GM12878 (cell line): ENCODE data around the gene SNAI3. TPM values are rescaled to one million over a fixed set of nuclear protein-coding genes. Genes with fewer than 3 reads are reported as not detected.
A peak's percentile ranks its signal among the peaks of the same experiment; 100 is the strongest.

Source experiments
- ASH2L ChIP-seq: fragments of 300-600, 200-600 bp; sonication (generic); IDR thresholded peaks from 2 replicates; pipeline ENCODE4 v1.6.1; 2017; ENCODE audit warnings: low read depth, mild to moderate bottlenecking, borderline replicate concordance
- ATF7 ChIP-seq: fragments of 450-650 bp; IDR thresholded peaks from 2 replicates; pipeline ENCODE4 v1.6.1; 2016; ENCODE audit warnings: low read depth, mild to moderate bottlenecking
- BRCA1 ChIP-seq: IDR thresholded peaks from 2 replicates; pipeline ENCODE4 v1.6.1; 2011; ENCODE audit warnings: low read depth, low read length, improper control_type of control experiment
- CREB1 ChIP-seq: IDR thresholded peaks from 2 replicates; pipeline ENCODE4 v1.6.1; 2012; ENCODE audit warnings: low read depth, mild to moderate bottlenecking, inconsistent platforms
- HDAC2 ChIP-seq: fragments of 200-600 bp; sonication (generic); IDR thresholded peaks from 2 replicates; pipeline ENCODE4 v1.6.1; 2017
- MLLT1 ChIP-seq: fragments of 450-650 bp; IDR thresholded peaks from 2 replicates; pipeline ENCODE4 v1.6.1; 2016; ENCODE audit warnings: mild to moderate bottlenecking
- NFIC ChIP-seq: IDR thresholded peaks from 2 replicates; pipeline ENCODE4 v1.6.1; 2012; ENCODE audit warnings: low read depth, mild to moderate bottlenecking, inconsistent platforms, low read length, moderate library complexity
- NFYA ChIP-seq: IDR thresholded peaks from 2 replicates; pipeline ENCODE4 v1.6.1; 2011; ENCODE audit warnings: low read depth, mild to moderate bottlenecking, low read length, improper control_type of control experiment, borderline replicate concordance
- NR2C2 ChIP-seq: IDR thresholded peaks from 2 replicates; pipeline ENCODE4 v1.6.1; 2011; ENCODE audit warnings: borderline replicate concordance, low read depth; ENCODE audit not compliant: control insufficient read depth, insufficient read length
- PML ChIP-seq: IDR thresholded peaks from 2 replicates; pipeline ENCODE4 v1.6.1; 2012; ENCODE audit warnings: low read length, inconsistent platforms
- PRDM15 ChIP-seq: fragments of 450-650 bp; formaldehyde crosslinking; IDR thresholded peaks from 2 replicates; pipeline ENCODE4 v1.4.0; 2020; ENCODE audit warnings: mild to moderate bottlenecking, moderate library complexity
- REST ChIP-seq: IDR thresholded peaks from 2 replicates; pipeline ENCODE4 v1.6.1; 2012; ENCODE audit warnings: mild to moderate bottlenecking, low read depth, low read length
- RFX5 ChIP-seq: IDR thresholded peaks from 2 replicates; pipeline ENCODE4 v1.6.1; 2011; ENCODE audit warnings: low read depth, low read length, improper control_type of control experiment
- SIN3A ChIP-seq: IDR thresholded peaks from 2 replicates; pipeline ENCODE4 v1.6.1; 2012; ENCODE audit warnings: low read depth, low read length, improper control_type of control experiment
- SP1 ChIP-seq: IDR thresholded peaks from one replicate; pipeline ENCODE4 v1.6.1; 2011; ENCODE audit warnings: low read depth, low read length
- SPI1 ChIP-seq: IDR thresholded peaks from 2 replicates; pipeline ENCODE4 v1.6.1; 2011; ENCODE audit warnings: low read depth, mild to moderate bottlenecking, low read length, moderate library complexity, borderline replicate concordance; ENCODE audit not compliant: insufficient read depth
- SRF ChIP-seq, 2 experiments: IDR thresholded peaks; 2 replicates each; pipeline ENCODE4 v1.6.1; 2011; ENCODE audit warnings: low read depth in 2 of 2, low read length in 2 of 2, mild to moderate bottlenecking in 1 of 2, moderate library complexity in 1 of 2
- SUZ12 ChIP-seq: fragments of 200-600 bp; sonication (generic); IDR thresholded peaks from one replicate; pipeline ENCODE4 v1.6.1; 2018; ENCODE audit warnings: antibody characterized with exemption, mild to moderate bottlenecking; ENCODE audit not compliant: unreplicated experiment
- TBL1XR1 ChIP-seq: IDR thresholded peaks from 2 replicates; pipeline ENCODE4 v1.6.1; 2012; ENCODE audit warnings: low read depth, low read length, improper control_type of control experiment
- TCF12 ChIP-seq: IDR thresholded peaks from 2 replicates; pipeline ENCODE4 v1.6.1; 2011; ENCODE audit warnings: low read depth, mild to moderate bottlenecking, low read length
- USF2 ChIP-seq: IDR thresholded peaks from 2 replicates; pipeline ENCODE4 v1.6.1; 2011; ENCODE audit warnings: low read depth, low read length, improper control_type of control experiment, borderline replicate concordance
- YY1 ChIP-seq: IDR thresholded peaks from 2 replicates; pipeline ENCODE4 v1.6.1; 2011; ENCODE audit warnings: low read depth, mild to moderate bottlenecking, low read length
- polyA plus RNA-seq, 11 experiments: library from polyadenylated mRNA; depleted of rRNA in 4 of 11; unstranded in 6 of 11; stranded (reverse) in 5 of 11; fragments of >200 nt; fragmentation: Nextera tagmentation in 4 of 11; fragmentation: Illumina TruSeq in 1 of 11; extraction: Ambion mirVana in 4 of 11; extraction: Trizol in 1 of 11; gene quantifications; 1 replicate in 1 of 11; 2 replicates in 10 of 11; pipeline versions ENCODE4 v1.2.1 to v1.2.3, GENCODE V29; 2011 to 2016; ENCODE audit warnings: inconsistent platforms in 2 of 11, missing spikeins in 2 of 11, low read depth in 1 of 11
- total RNA-seq, 4 experiments: library from RNA; depleted of rRNA in 3 of 4; stranded (reverse); fragments of >200 nt in 3 of 4; fragmentation: Illumina TruSeq in 1 of 4; extraction: Trizol in 1 of 4; gene quantifications; 2 replicates each; pipeline versions ENCODE4 v1.2.1 to v1.2.3, GENCODE V29; 2013 to 2021

SNAI3 gene
- total and polyA plus RNA-seq, 10 of the 15 experiments (the other 5 are each of a cell fraction or from before 2014, with no cell fraction given), result 0.21 to 7.4 (median 3.0) TPM

GRCh38 chr16:88686439-88687253, at the start of gene SNAI3 (continued):
- TF ChIP-seq REST (no peak), SUZ12 (no peak), ATF7 (no peak), RFX5 (no peak), SIN3A (no peak), SP1 (peak; percentile 48), PRDM15 (CRISPR knock-in tag) (no peak), PML (no peak), SRF (IDR thresholded peaks at IDR 0.05; ENCODE audit: low read depth in 2 of 2, low read length in 2 of 2) (no peak), ASH2L (no peak), BRCA1 (no peak), NR2C2 (no peak), TBL1XR1 (no peak), SPI1 (peak; percentile 27; the same call in 1 of the 2 replicates), YY1 (no peak), NFIC (no peak), NFYA (no peak), TCF12 (no peak), HDAC2 (no peak), USF2 (no peak), MLLT1 (no peak), CREB1 (no peak)
